Panc1 (cell line): ENCODE results near the gene PTPRO.

Experiments used
- POLR2AphosphoS5 ChIP-seq: IDR thresholded peaks from 2 replicates; pipeline ENCODE4 v1.6.1; 2012; ENCODE audit warnings: mild to moderate bottlenecking, low read depth, low read length, moderate library complexity
- SIN3A ChIP-seq: IDR thresholded peaks from 2 replicates; pipeline ENCODE4 v1.6.1; 2012; ENCODE audit warnings: low read depth, mild to moderate bottlenecking, low read length, moderate library complexity, borderline replicate concordance; ENCODE audit not compliant: insufficient read depth
- TF ChIP-seq, protein P1 (sequence below): fragments of 450-650 bp; IDR thresholded peaks from 2 replicates; pipeline ENCODE4 v1.5.1; 2017; ENCODE audit warnings: mild to moderate bottlenecking
- TF ChIP-seq, protein P2 (sequence below), 2 experiments: IDR thresholded peaks; 2 replicates each; pipeline ENCODE4 v1.6.1; 2011 to 2012; ENCODE audit warnings: low read depth in 2 of 2, control low read depth in 1 of 2, low read length in 1 of 2, mild to moderate bottlenecking in 1 of 2, moderate library complexity in 1 of 2; ENCODE audit not compliant: insufficient read depth in 1 of 2

GRCh38 chr12:15608406-15608805, 286.1 kb downstream of the PTPRO start:
- TF ChIP-seq, protein P1, sequence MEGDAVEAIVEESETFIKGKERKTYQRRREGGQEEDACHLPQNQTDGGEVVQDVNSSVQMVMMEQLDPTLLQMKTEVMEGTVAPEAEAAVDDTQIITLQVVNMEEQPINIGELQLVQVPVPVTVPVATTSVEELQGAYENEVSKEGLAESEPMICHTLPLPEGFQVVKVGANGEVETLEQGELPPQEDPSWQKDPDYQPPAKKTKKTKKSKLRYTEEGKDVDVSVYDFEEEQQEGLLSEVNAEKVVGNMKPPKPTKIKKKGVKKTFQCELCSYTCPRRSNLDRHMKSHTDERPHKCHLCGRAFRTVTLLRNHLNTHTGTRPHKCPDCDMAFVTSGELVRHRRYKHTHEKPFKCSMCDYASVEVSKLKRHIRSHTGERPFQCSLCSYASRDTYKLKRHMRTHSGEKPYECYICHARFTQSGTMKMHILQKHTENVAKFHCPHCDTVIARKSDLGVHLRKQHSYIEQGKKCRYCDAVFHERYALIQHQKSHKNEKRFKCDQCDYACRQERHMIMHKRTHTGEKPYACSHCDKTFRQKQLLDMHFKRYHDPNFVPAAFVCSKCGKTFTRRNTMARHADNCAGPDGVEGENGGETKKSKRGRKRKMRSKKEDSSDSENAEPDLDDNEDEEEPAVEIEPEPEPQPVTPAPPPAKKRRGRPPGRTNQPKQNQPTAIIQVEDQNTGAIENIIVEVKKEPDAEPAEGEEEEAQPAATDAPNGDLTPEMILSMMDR, result no peak
- TF ChIP-seq POLR2AphosphoS5 (no peak), SIN3A (no peak)
- TF ChIP-seq, protein P2, sequence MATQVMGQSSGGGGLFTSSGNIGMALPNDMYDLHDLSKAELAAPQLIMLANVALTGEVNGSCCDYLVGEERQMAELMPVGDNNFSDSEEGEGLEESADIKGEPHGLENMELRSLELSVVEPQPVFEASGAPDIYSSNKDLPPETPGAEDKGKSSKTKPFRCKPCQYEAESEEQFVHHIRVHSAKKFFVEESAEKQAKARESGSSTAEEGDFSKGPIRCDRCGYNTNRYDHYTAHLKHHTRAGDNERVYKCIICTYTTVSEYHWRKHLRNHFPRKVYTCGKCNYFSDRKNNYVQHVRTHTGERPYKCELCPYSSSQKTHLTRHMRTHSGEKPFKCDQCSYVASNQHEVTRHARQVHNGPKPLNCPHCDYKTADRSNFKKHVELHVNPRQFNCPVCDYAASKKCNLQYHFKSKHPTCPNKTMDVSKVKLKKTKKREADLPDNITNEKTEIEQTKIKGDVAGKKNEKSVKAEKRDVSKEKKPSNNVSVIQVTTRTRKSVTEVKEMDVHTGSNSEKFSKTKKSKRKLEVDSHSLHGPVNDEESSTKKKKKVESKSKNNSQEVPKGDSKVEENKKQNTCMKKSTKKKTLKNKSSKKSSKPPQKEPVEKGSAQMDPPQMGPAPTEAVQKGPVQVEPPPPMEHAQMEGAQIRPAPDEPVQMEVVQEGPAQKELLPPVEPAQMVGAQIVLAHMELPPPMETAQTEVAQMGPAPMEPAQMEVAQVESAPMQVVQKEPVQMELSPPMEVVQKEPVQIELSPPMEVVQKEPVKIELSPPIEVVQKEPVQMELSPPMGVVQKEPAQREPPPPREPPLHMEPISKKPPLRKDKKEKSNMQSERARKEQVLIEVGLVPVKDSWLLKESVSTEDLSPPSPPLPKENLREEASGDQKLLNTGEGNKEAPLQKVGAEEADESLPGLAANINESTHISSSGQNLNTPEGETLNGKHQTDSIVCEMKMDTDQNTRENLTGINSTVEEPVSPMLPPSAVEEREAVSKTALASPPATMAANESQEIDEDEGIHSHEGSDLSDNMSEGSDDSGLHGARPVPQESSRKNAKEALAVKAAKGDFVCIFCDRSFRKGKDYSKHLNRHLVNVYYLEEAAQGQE (IDR thresholded peaks at IDR 0.05; ENCODE audit: insufficient read depth in 1 of 2, low read depth in 2 of 2, low read length in 1 of 2), result no peak
